Panc1 (cell line): Measurements from ENCODE around the gene DSCAM.

Experiments
- CTCF ChIP-seq: fragments of 450-650 bp; IDR thresholded peaks from 2 replicates; pipeline ENCODE4 v1.5.1; 2017; ENCODE audit warnings: mild to moderate bottlenecking
- POLR2AphosphoS5 ChIP-seq: IDR thresholded peaks from 2 replicates; pipeline ENCODE4 v1.6.1; 2012; ENCODE audit warnings: mild to moderate bottlenecking, low read depth, low read length, moderate library complexity
- REST ChIP-seq, 2 experiments: IDR thresholded peaks; 2 replicates each; pipeline ENCODE4 v1.6.1; 2011 to 2012; ENCODE audit warnings: low read depth in 2 of 2, control low read depth in 1 of 2, low read length in 1 of 2, mild to moderate bottlenecking in 1 of 2, moderate library complexity in 1 of 2; ENCODE audit not compliant: insufficient read depth in 1 of 2
- SIN3A ChIP-seq: IDR thresholded peaks from 2 replicates; pipeline ENCODE4 v1.6.1; 2012; ENCODE audit warnings: low read depth, mild to moderate bottlenecking, low read length, moderate library complexity, borderline replicate concordance; ENCODE audit not compliant: insufficient read depth
- TCF7L2 ChIP-seq: IDR thresholded peaks from 2 replicates; pipeline ENCODE4 v1.6.1; 2011; ENCODE audit warnings: mild to moderate bottlenecking, low read depth, low read length, inconsistent platforms

DNA sequence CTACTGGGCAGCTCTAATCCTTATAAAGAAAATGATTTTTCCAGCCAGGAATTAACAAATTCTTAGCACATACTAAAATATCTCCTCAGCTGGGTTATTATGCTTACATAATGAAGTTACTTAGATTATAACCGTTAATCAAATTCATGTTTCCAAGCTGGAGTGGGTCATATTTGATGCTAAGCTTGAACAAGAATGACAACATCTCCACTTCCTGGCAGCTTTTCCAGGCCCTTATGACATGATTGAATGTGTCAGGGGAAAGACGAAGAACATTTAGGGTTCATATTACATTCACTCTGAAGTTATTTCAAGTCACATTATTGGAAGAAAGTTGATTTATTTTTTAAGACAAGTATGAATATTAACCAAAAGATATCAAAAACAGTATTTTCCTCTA is 646.0 kb downstream of the DSCAM start:
- TF ChIP-seq CTCF (no peak), TCF7L2 (no peak), REST (IDR thresholded peaks at IDR 0.05; ENCODE audit: insufficient read depth in 1 of 2, low read depth in 2 of 2, low read length in 1 of 2) (no peak), POLR2AphosphoS5 (no peak), SIN3A (no peak)
